H9 (cell line): Measurements from ENCODE around the gene EPB41. TPM values are rescaled to one million over a fixed set of nuclear protein-coding genes. Genes with fewer than 3 reads are reported as not detected.

Experiments used
- DNase-seq: peaks from one replicate; pipeline ENCODE4 v3.0.0-alpha.2; 2017
- H2AFZ ChIP-seq: one replicate; pipeline ENCODE4 v1.6.1; 2013; ENCODE audit warnings: mild to moderate bottlenecking, low read length, control low read depth, moderate library complexity
- H2AK5ac ChIP-seq: 2 replicates; pipeline ENCODE4 v1.6.1; 2013; ENCODE audit warnings: low read length, control low read depth, mixed read lengths; ENCODE audit not compliant: insufficient read length
- H2BK120ac ChIP-seq: one replicate; pipeline ENCODE4 v1.6.1; 2013; ENCODE audit warnings: low read depth, mild to moderate bottlenecking, low read length, control low read depth, inconsistent platforms; ENCODE audit not compliant: poor library complexity, severe bottlenecking
- H2BK12ac ChIP-seq: 2 replicates; pipeline ENCODE4 v1.6.1; 2013; ENCODE audit warnings: low read length, control low read depth, mixed read lengths, low read depth; ENCODE audit not compliant: insufficient read length
- H2BK15ac ChIP-seq: 2 replicates; pipeline ENCODE4 v1.6.1; 2013; ENCODE audit warnings: low read depth, low read length, control low read depth
- H2BK20ac ChIP-seq: one replicate; pipeline ENCODE4 v1.6.1; 2013; ENCODE audit warnings: low read depth, mild to moderate bottlenecking, low read length, control low read depth, inconsistent platforms; ENCODE audit not compliant: poor library complexity, severe bottlenecking
- H2BK5ac ChIP-seq: 2 replicates; pipeline ENCODE4 v1.6.1; 2013; ENCODE audit warnings: low read length, control low read depth, mixed read lengths; ENCODE audit not compliant: insufficient read length
- H3K14ac ChIP-seq: 2 replicates; pipeline ENCODE4 v1.6.1; 2013; ENCODE audit warnings: low read length, control low read depth; ENCODE audit not compliant: insufficient read depth
- H3K18ac ChIP-seq: 2 replicates; pipeline ENCODE4 v1.6.1; 2013; ENCODE audit warnings: low read depth, mild to moderate bottlenecking, mixed read lengths, low read length, control low read depth; ENCODE audit not compliant: insufficient read length
- H3K23ac ChIP-seq: 2 replicates; pipeline ENCODE4 v1.6.1; 2013; ENCODE audit warnings: low read length, control low read depth, mixed read lengths, low read depth; ENCODE audit not compliant: insufficient read length
- H3K23me2 ChIP-seq: 2 replicates; pipeline ENCODE4 v1.6.1; 2013; ENCODE audit warnings: low read depth, mild to moderate bottlenecking, mixed read lengths, low read length, control low read depth; ENCODE audit not compliant: insufficient read length, poor library complexity, severe bottlenecking
- H3K27ac ChIP-seq: 2 replicates; pipeline ENCODE4 v1.5.1; 2013; ENCODE audit warnings: low read length, control low read depth, mixed read lengths, low read depth; ENCODE audit not compliant: insufficient read length
- H3K27me3 ChIP-seq: 2 replicates; pipeline ENCODE4 v1.6.1; 2013; ENCODE audit warnings: low read length, control low read depth, inconsistent platforms; ENCODE audit not compliant: insufficient read depth
- H3K4ac ChIP-seq: 2 replicates; pipeline ENCODE4 v1.6.1; 2013; ENCODE audit warnings: low read depth, mild to moderate bottlenecking, control low read depth, inconsistent platforms, low read length, moderate library complexity
- H3K4me1 ChIP-seq: 2 replicates; pipeline ENCODE4 v1.6.1; 2013; ENCODE audit warnings: low read length, control low read depth, inconsistent platforms; ENCODE audit not compliant: insufficient read depth
- H3K4me2 ChIP-seq: 2 replicates; pipeline ENCODE4 v1.6.1; 2013; ENCODE audit warnings: low read length, control low read depth, mixed read lengths; ENCODE audit not compliant: insufficient read length, insufficient read depth
- H3K56ac ChIP-seq: 2 replicates; pipeline ENCODE4 v1.6.1; 2013; ENCODE audit warnings: low read depth, mild to moderate bottlenecking, mixed read lengths, low read length, control low read depth; ENCODE audit not compliant: insufficient read length
- H3K79me1 ChIP-seq: 2 replicates; pipeline ENCODE4 v1.6.1; 2013; ENCODE audit warnings: low read depth, mild to moderate bottlenecking, moderate library complexity, low read length, control low read depth, inconsistent platforms; ENCODE audit not compliant: insufficient read depth, poor library complexity, severe bottlenecking
- H3K79me2 ChIP-seq: 2 replicates; pipeline ENCODE4 v1.6.1; 2013; ENCODE audit warnings: low read length, control low read depth, inconsistent platforms; ENCODE audit not compliant: insufficient read depth
- H3K9ac ChIP-seq: 2 replicates; pipeline ENCODE4 v1.6.1; 2013; ENCODE audit warnings: low read length, control low read depth, mixed read lengths; ENCODE audit not compliant: insufficient read length; ENCODE audit errors: extremely low read depth
- H3K9me3 ChIP-seq: one replicate; pipeline ENCODE4 v1.6.1; 2013; ENCODE audit warnings: low read depth, low read length, inconsistent platforms; ENCODE audit not compliant: control insufficient read depth
- H3T11ph ChIP-seq: one replicate; pipeline ENCODE4 v1.6.1; 2013; ENCODE audit warnings: mild to moderate bottlenecking, low read length, control low read depth, inconsistent platforms
- H4K20me1 ChIP-seq: one replicate; pipeline ENCODE4 v1.6.1; 2013; ENCODE audit not compliant: control insufficient read depth, insufficient read length, insufficient read depth
- H4K5ac ChIP-seq: 2 replicates; pipeline ENCODE4 v1.6.1; 2013; ENCODE audit warnings: low read depth, mild to moderate bottlenecking, mixed read lengths, low read length, control low read depth; ENCODE audit not compliant: insufficient read length
- H4K8ac ChIP-seq: replicated peaks from 2 replicates; pipeline ENCODE4 v1.6.1; 2013; ENCODE audit warnings: low read length, control low read depth, mixed read lengths, low read depth; ENCODE audit not compliant: insufficient read length
- H4K91ac ChIP-seq: 2 replicates; pipeline ENCODE4 v1.6.1; 2013; ENCODE audit warnings: low read depth, mild to moderate bottlenecking, moderate library complexity, mixed read lengths, low read length, control low read depth; ENCODE audit not compliant: insufficient read length
- H3K27ac Mint-ChIP-seq, 3 experiments: 2 replicates in 2 of 3; 3 replicates in 1 of 3; pipeline ENCODE4 v1.8.0; 2020 to 2021; ENCODE audit warnings: mixed read lengths in 3 of 3, mild to moderate bottlenecking in 1 of 3, moderate library complexity in 1 of 3
- H3K27me3 Mint-ChIP-seq: 2 replicates; pipeline ENCODE4 v1.8.0; 2021; ENCODE audit warnings: low read depth, mild to moderate bottlenecking, moderate library complexity, mixed read lengths
- H3K36me3 Mint-ChIP-seq, 3 experiments: 2 replicates in 2 of 3; 3 replicates in 1 of 3; pipeline ENCODE4 v1.8.0; 2020 to 2021; ENCODE audit warnings: low read depth in 3 of 3, mixed read lengths in 3 of 3; ENCODE audit not compliant: insufficient read depth in 1 of 3
- H3K4me1 Mint-ChIP-seq, 2 experiments: 2 replicates each; pipeline ENCODE4 v1.8.0; 2020; ENCODE audit warnings: mixed read lengths in 2 of 2
- H3K4me3 Mint-ChIP-seq, 2 experiments: 2 replicates in 1 of 2; 3 replicates in 1 of 2; pipeline ENCODE4 v1.8.0; 2020 to 2021; ENCODE audit warnings: mild to moderate bottlenecking in 2 of 2, mixed read lengths in 2 of 2, moderate library complexity in 1 of 2
- H3K9me3 Mint-ChIP-seq, 2 experiments: 2 replicates in 1 of 2; 3 replicates in 1 of 2; pipeline ENCODE4 v1.8.0; 2020; ENCODE audit warnings: mild to moderate bottlenecking in 2 of 2, mixed read lengths in 2 of 2, moderate library complexity in 1 of 2
- WGBS: extraction: QIAGEN DNeasy Blood & Tissue Kit; methylation state at CpG from one replicate; pipeline ENCODE4 v1.1.7; 2013; ENCODE audit warnings: missing lambda C conversion rate, low lambda C conversion rate, mixed read lengths; ENCODE audit not compliant: insufficient read length; ENCODE audit errors: extremely low coverage; 5-methylcytosine and 5-hydroxymethylcytosine counted together
- total RNA-seq: library from RNA; stranded (reverse); gene quantifications from 2 replicates; pipeline ENCODE4 v1.2.1, GENCODE V29; 2021
- TF ChIP-seq, protein P1 (sequence below): fragments of 200-600 bp; sonication (generic); conservative IDR thresholded peaks from 3 replicates; pipeline ENCODE4 v1.8.0; 2021; ENCODE audit warnings: antibody characterized with exemption, mild to moderate bottlenecking

EPB41 gene
- total RNA-seq, 1 experiment from 2014 or later: 75.4 TPM

DNA sequence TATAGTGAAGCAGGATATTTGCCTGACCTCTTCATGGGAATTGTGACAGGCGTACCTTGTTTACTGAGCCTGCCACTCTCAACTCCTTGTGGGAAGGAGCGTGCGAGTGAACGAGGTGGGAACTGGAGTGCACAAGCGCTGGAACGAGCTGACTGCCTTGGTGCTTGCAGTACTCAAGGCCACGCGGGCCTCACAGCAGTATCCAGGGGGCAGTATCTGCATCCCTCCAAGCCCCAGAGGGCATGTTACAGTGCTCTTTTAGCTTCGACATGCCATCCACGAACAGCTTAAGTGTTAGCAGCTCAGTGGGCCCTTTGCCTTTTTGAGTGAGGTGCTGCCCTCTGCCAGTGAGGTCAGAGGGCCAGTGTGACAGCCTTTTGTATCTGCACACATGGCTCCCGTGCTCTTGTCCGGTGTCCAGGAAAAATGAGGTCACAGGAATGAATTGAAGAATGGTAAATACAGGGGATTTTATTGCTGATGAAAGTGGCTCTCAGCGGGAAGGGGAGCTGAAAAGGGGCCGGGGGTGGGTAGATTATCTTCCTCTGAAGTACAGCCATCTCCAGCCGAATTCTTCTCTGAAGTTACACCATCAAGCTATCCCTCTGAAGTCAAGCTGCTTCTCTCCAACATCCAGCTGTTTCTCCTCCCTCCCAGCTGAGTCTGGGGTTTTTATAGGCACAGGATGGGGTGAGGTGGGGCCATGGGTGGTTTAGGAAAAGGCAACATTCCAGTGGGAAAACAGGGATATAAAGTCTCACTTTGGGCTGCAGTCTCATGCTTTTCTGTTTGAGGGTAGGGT lies 69.3 kb downstream of the EPB41 start:
- H3K18ac ChIP-seq: no peak overlapping the region
- Mint-ChIP-seq H3K27ac (peak overlapping the region; percentile 47 to 82 (median 54); a peak in 5 of 7 replicates), H3K36me3 (peaks cover 0 to 6% (median 5%) of the 10 kb centered on the region in 3 experiments; a peak in 5 of 7 replicates), H3K27me3 (no peaks in the 10 kb centered on the region), H3K4me1 (peaks cover 13 to 16% of the 10 kb centered on the region in 2 experiments), H3K9me3 (no peaks in the 10 kb centered on the region), H3K4me3 (no peak overlapping the region; a peak in 1 of 5 replicates)
- no peak overlapping the region for H2BK5ac ChIP-seq
- H3K4me2 ChIP-seq: no peak overlapping the region
- H2AK5ac ChIP-seq: no peak overlapping the region
- no peak overlapping the region for H3K56ac ChIP-seq
- H3K79me1 ChIP-seq: peaks cover 4% of the 10 kb centered on the region
- H2BK12ac ChIP-seq: no peak overlapping the region
- no peak overlapping the region for H3T11ph ChIP-seq
- no peak overlapping the region for H4K8ac ChIP-seq
- H3K27ac ChIP-seq: no peak overlapping the region
- no peak overlapping the region for H4K5ac ChIP-seq
- H3K27me3 ChIP-seq: no peaks in the 10 kb centered on the region
- no peak overlapping the region for H3K9ac ChIP-seq
- TF ChIP-seq, protein P1, sequence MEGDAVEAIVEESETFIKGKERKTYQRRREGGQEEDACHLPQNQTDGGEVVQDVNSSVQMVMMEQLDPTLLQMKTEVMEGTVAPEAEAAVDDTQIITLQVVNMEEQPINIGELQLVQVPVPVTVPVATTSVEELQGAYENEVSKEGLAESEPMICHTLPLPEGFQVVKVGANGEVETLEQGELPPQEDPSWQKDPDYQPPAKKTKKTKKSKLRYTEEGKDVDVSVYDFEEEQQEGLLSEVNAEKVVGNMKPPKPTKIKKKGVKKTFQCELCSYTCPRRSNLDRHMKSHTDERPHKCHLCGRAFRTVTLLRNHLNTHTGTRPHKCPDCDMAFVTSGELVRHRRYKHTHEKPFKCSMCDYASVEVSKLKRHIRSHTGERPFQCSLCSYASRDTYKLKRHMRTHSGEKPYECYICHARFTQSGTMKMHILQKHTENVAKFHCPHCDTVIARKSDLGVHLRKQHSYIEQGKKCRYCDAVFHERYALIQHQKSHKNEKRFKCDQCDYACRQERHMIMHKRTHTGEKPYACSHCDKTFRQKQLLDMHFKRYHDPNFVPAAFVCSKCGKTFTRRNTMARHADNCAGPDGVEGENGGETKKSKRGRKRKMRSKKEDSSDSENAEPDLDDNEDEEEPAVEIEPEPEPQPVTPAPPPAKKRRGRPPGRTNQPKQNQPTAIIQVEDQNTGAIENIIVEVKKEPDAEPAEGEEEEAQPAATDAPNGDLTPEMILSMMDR: peak; percentile 53
- H2BK20ac ChIP-seq: no peak overlapping the region
- no CpG with 5 or more reads among the region's 15 CpGs for WGBS
- H2AFZ ChIP-seq: no peak overlapping the region
- no peaks in the 10 kb centered on the region for H3K23me2 ChIP-seq
- no peak overlapping the region for H4K91ac ChIP-seq
- H2BK120ac ChIP-seq: no peak overlapping the region
- H3K4me1 ChIP-seq: peaks cover 4% of the 10 kb centered on the region; the same call in 1 of the 2 replicates
- no peak overlapping the region for H3K14ac ChIP-seq
- peak; percentile 70 for DNase-seq
- no peaks in the 10 kb centered on the region for H3K79me2 ChIP-seq
- H4K20me1 ChIP-seq: no peaks in the 10 kb centered on the region
- no peak overlapping the region for H3K4ac ChIP-seq
- H3K23ac ChIP-seq: no peak overlapping the region
- H2BK15ac ChIP-seq: no peak overlapping the region
- no peaks in the 10 kb centered on the region for H3K9me3 ChIP-seq
